Measurements from ENCODE around the gene RAB33B.
"Not testable (repeated sequence)": the region's sequence is repeated elsewhere in the genome, so short reads cannot be mapped to it uniquely, and the experiment has no call there.

RAB33B gene

GRCh38 chr4:139458999-139459398, 5.1 kb downstream of the RAB33B start:
- peak; percentile 26 for DNase-seq
- in situ Hi-C loops (cut with HindIII; ENCODE audit: low pct_ligation_motif_present, low pct_unique_long_range_greater_than_20kb, low sequenced_read_pairs): no loop called here

- in situ Hi-C loops (cut with HindIII; ENCODE audit: low pct_ligation_motif_present, low pct_unique_long_range_greater_than_20kb, low sequenced_read_pairs): no loop called here
- no peak for DNase-seq
These were observed 6.6 kb downstream of the RAB33B start for GRCh38 chr4:139460565-139460964.

GRCh38 chr4:139461022-139461628, 7.2 kb downstream of the RAB33B start:
- in situ Hi-C loops (cut with HindIII; ENCODE audit: low pct_ligation_motif_present, low pct_unique_long_range_greater_than_20kb, low sequenced_read_pairs): no loop called here
- no peak for DNase-seq

- in situ Hi-C loops (cut with HindIII; ENCODE audit: low pct_ligation_motif_present, low pct_unique_long_range_greater_than_20kb, low sequenced_read_pairs); DNase-seq: not testable (repeated sequence)
These were observed 10.6 kb downstream of the RAB33B start for GRCh38 chr4:139464512-139464911.

- DNase-seq: no peak
- in situ Hi-C loops (cut with HindIII; ENCODE audit: low pct_ligation_motif_present, low pct_unique_long_range_greater_than_20kb, low sequenced_read_pairs): no loop called here
These were observed 12.0 kb downstream of the RAB33B start for GRCh38 chr4:139465922-139466321.

GRCh38 chr4:139468756-139469155, 14.8 kb downstream of the RAB33B start:
- in situ Hi-C loops (cut with HindIII; ENCODE audit: low pct_ligation_motif_present, low pct_unique_long_range_greater_than_20kb, low sequenced_read_pairs); DNase-seq: not testable (repeated sequence)

GRCh38 chr4:139469216-139469615, 15.3 kb downstream of the RAB33B start:
- in situ Hi-C loops (cut with HindIII; ENCODE audit: low pct_ligation_motif_present, low pct_unique_long_range_greater_than_20kb, low sequenced_read_pairs): no loop called here
- DNase-seq: no peak

GRCh38 chr4:139469869-139470268, 15.9 kb downstream of the RAB33B start:
- no peak for DNase-seq
- in situ Hi-C loops (cut with HindIII; ENCODE audit: low pct_ligation_motif_present, low pct_unique_long_range_greater_than_20kb, low sequenced_read_pairs): no loop called here

- in situ Hi-C loops (cut with HindIII; ENCODE audit: low pct_ligation_motif_present, low pct_unique_long_range_greater_than_20kb, low sequenced_read_pairs): no loop called here
- DNase-seq: no peak
These were observed 16.4 kb downstream of the RAB33B start for GRCh38 chr4:139470295-139470694.

GRCh38 chr4:139470997-139471665, 17.2 kb downstream of the RAB33B start:
- in situ Hi-C loops (cut with HindIII; ENCODE audit: low pct_ligation_motif_present, low pct_unique_long_range_greater_than_20kb, low sequenced_read_pairs): no loop called here
- no peak for DNase-seq

- in situ Hi-C loops (cut with HindIII; ENCODE audit: low pct_ligation_motif_present, low pct_unique_long_range_greater_than_20kb, low sequenced_read_pairs): no loop called here
- DNase-seq: no peak
These were observed 18.9 kb downstream of the RAB33B start for GRCh38 chr4:139472852-139473251.

GRCh38 chr4:139476363-139476762, 22.4 kb downstream of the RAB33B start:
- in situ Hi-C loops (cut with HindIII; ENCODE audit: low pct_ligation_motif_present, low pct_unique_long_range_greater_than_20kb, low sequenced_read_pairs): no loop called here
- DNase-seq: no peak

- in situ Hi-C loops (cut with HindIII; ENCODE audit: low pct_ligation_motif_present, low pct_unique_long_range_greater_than_20kb, low sequenced_read_pairs): no loop called here
- DNase-seq: no peak
These were observed 27.5 kb downstream of the RAB33B start for GRCh38 chr4:139481465-139481864.

GRCh38 chr4:139483000-139483399, 29.1 kb downstream of the RAB33B start:
- DNase-seq: no peak

GRCh38 chr4:139484783-139485311, 30.9 kb downstream of the RAB33B start:
- in situ Hi-C loops (cut with HindIII; ENCODE audit: low pct_ligation_motif_present, low pct_unique_long_range_greater_than_20kb, low sequenced_read_pairs): no loop called here
- DNase-seq: no peak

More at GRCh38 chr4:139483000-139483399, 29.1 kb downstream of the RAB33B start:
- in situ Hi-C loops (cut with HindIII; ENCODE audit: low pct_ligation_motif_present, low pct_unique_long_range_greater_than_20kb, low sequenced_read_pairs): no loop called here

GRCh38 chr4:139488442-139488841, 34.5 kb downstream of the RAB33B start:
- in situ Hi-C loops (cut with HindIII; ENCODE audit: low pct_ligation_motif_present, low pct_unique_long_range_greater_than_20kb, low sequenced_read_pairs): no loop called here
- DNase-seq: no peak

GRCh38 chr4:139489638-139490037, 35.7 kb downstream of the RAB33B start:
- in situ Hi-C loops (cut with HindIII; ENCODE audit: low pct_ligation_motif_present, low pct_unique_long_range_greater_than_20kb, low sequenced_read_pairs): no loop called here
- DNase-seq: no peak

- DNase-seq: no peak
- in situ Hi-C loops (cut with HindIII; ENCODE audit: low pct_ligation_motif_present, low pct_unique_long_range_greater_than_20kb, low sequenced_read_pairs): no loop called here
These were observed 38.5 kb downstream of the RAB33B start for GRCh38 chr4:139492429-139492828.

- in situ Hi-C loops (cut with HindIII; ENCODE audit: low pct_ligation_motif_present, low pct_unique_long_range_greater_than_20kb, low sequenced_read_pairs): no loop called here
- no peak for DNase-seq
These were observed 39.3 kb downstream of the RAB33B start for GRCh38 chr4:139493176-139493575.

GRCh38 chr4:139499186-139499585, 45.3 kb downstream of the RAB33B start:
- no peak for DNase-seq
- in situ Hi-C loops (cut with HindIII; ENCODE audit: low pct_ligation_motif_present, low pct_unique_long_range_greater_than_20kb, low sequenced_read_pairs): no loop called here

Data from ACHN (cell line).